A549 treated with AZD9567 at 1 μM for 4 hours (cell line): Measurements from ENCODE around the gene EPHB6. TPM values are rescaled to one million over a fixed set of nuclear protein-coding genes. Genes with fewer than 3 reads are reported as not detected.

Experiments used
- total RNA-seq: library from RNA; stranded (reverse); fragments of 200-300 nt; extraction: Qiagen RNA extraction; gene quantifications from 5 replicates; pipeline ENCODE4 v1.2.3, GENCODE V29; 2022; ENCODE audit not compliant: insufficient read depth

EPHB6 gene
- 0.28 to 0.79 TPM (median 0.42 TPM) in 4 of 5 replicates, not detected in the other for total RNA-seq

GRCh38 chr7:142854372-142855113 lies at the start of gene EPHB6:
TSS of gene EPHB6 (plus strand) at chr7:142855076. CDS start at chr7:142863228, 8,152 bp downstream.

GRCh38 chr7:142885311-142886230 lies 30.7 kb downstream of the EPHB6 start, which contains the start of gene TRPV6:
TSS of gene TRPV6 (minus strand) at chr7:142885745.

Other genes with a start within 250 kb of the EPHB6 start
- not detected in 5 replicates for gene PRSS1, start 105.6 kb upstream of the EPHB6 start, total RNA-seq
- not detected in 5 replicates for gene PRSS2, start 84.1 kb upstream of the EPHB6 start, total RNA-seq
- 0.08 TPM in 1 of 5 replicates, not detected in the others for gene TRPV6, start 30.7 kb downstream of the EPHB6 start, total RNA-seq
- gene TRPV5, start 78.7 kb downstream of the EPHB6 start, total RNA-seq: not detected in 5 replicates
- not detected in 5 replicates for gene LLCFC1, start 84.4 kb downstream of the EPHB6 start, total RNA-seq
- gene KEL, start 107.3 kb downstream of the EPHB6 start, total RNA-seq: not detected in 5 replicates
- gene OR9A2, start 172.1 kb downstream of the EPHB6 start, total RNA-seq: not detected in 5 replicates
- not detected in 5 replicates for gene OR6V1, start 197.3 kb downstream of the EPHB6 start, total RNA-seq